GM06990 (cell line): Measurements from ENCODE around the gene TMEM181.

Experiments
- DNase-seq: peaks from one replicate; pipeline ENCODE4 v3.0.0-alpha.2; 2011; ENCODE audit not compliant: insufficient read length; ENCODE audit errors: extremely low read depth
- H3K27me3 ChIP-seq: replicated peaks from 2 replicates; pipeline ENCODE4 v1.6.0; 2011; ENCODE audit warnings: low read length; ENCODE audit not compliant: control insufficient read depth, insufficient read depth
- H3K36me3 ChIP-seq: 2 replicates; pipeline ENCODE4 v1.5.1; 2011; ENCODE audit warnings: low read length; ENCODE audit not compliant: control insufficient read depth, insufficient read depth
- H3K4me3 ChIP-seq: replicated peaks from 2 replicates; pipeline ENCODE4 v1.5.1; 2011; ENCODE audit warnings: low read depth, mild to moderate bottlenecking, control low read depth, low read length
- CTCF ChIP-seq: IDR thresholded peaks from 2 replicates; pipeline ENCODE4 v1.5.1; 2011; ENCODE audit warnings: low read length, control low read depth, mild to moderate bottlenecking, inconsistent platforms; ENCODE audit not compliant: insufficient read depth, poor library complexity, severe bottlenecking

TMEM181 gene

GRCh38 chr6:158531566-158531965 is 28.3 kb upstream of the TMEM181 start:
- H3K4me3 ChIP-seq = no peak overlapping the region

GRCh38 chr6:158531970-158532369 is 27.9 kb upstream of the TMEM181 start:
- H3K27me3 ChIP-seq = no peaks in the 10 kb centered on the region
- no peak for TF ChIP-seq CTCF
- no peak overlapping the region for H3K4me3 ChIP-seq
- H3K36me3 ChIP-seq = no peaks in the 10 kb centered on the region
- no peak for DNase-seq

More at GRCh38 chr6:158531566-158531965, 28.3 kb upstream of the TMEM181 start:
- Histone ChIP-seq H3K27me3 (no peaks in the 10 kb centered on the region), H3K36me3 (no peaks in the 10 kb centered on the region)
- DNase-seq = no peak
- TF ChIP-seq CTCF = no peak

- Histone ChIP-seq H3K4me3 (peak overlapping the region; percentile 60), H3K27me3 (no peaks in the 10 kb centered on the region; the same call in 1 of the 2 replicates), H3K36me3 (no peaks in the 10 kb centered on the region)
- DNase-seq = peak; percentile 76
- TF ChIP-seq CTCF = no peak
Observed at GRCh38 chr6:158536084-158536890, 23.6 kb upstream of the TMEM181 start.

- no peak for DNase-seq
- Histone ChIP-seq H3K36me3 (no peaks in the 10 kb centered on the region), H3K27me3 (no peaks in the 10 kb centered on the region; the same call in 1 of the 2 replicates), H3K4me3 (peak overlapping the region; percentile 60)
- TF ChIP-seq CTCF = no peak
Observed at GRCh38 chr6:158536891-158537798, 22.7 kb upstream of the TMEM181 start.

GRCh38 chr6:158538741-158539140 is 21.1 kb upstream of the TMEM181 start:
- no peak overlapping the region for H3K4me3 ChIP-seq
- DNase-seq = no peak
- no peaks in the 10 kb centered on the region for H3K36me3 ChIP-seq
- H3K27me3 ChIP-seq = no peaks in the 10 kb centered on the region; the same call in 1 of the 2 replicates
- no peak for TF ChIP-seq CTCF
